H1 (cell line): Measurements from ENCODE around the gene CDHR5. TPM values are rescaled to one million over a fixed set of nuclear protein-coding genes. Genes with fewer than 3 reads are reported as not detected.

Experiments
- CTCF ChIA-PET: fragments of 300-600 bp; sonication (Branson Sonifier 250); formaldehyde crosslinking; loops from one replicate; lab custom pipeline; 2021; ENCODE audit not compliant: partially characterized antibody; lab: Charles Lee
- POLR2A ChIA-PET: fragments of 300-600 bp; sonication (Branson Sonifier 250); formaldehyde crosslinking; loops from one replicate; lab custom pipeline; 2021; ENCODE audit warnings: inconsistent platforms; ENCODE audit not compliant: partially characterized antibody; lab: Charles Lee
- DNase-seq, 2 experiments: peaks; one replicate each; pipeline versions ENCODE4 v3.0.0 to v3.0.0-alpha.2; 2010 to 2022; ENCODE audit warnings: low spot score in 2 of 2, low read depth in 1 of 2, mixed read lengths in 1 of 2
- FAIRE-seq: peaks from 2 replicates; lab custom pipeline; 2011; peaks lifted over from hg19 to GRCh38; lab: Jason Lieb, UNC
- H2AFZ ChIP-seq: 2 replicates; pipeline ENCODE4 v1.8.1; 2012; ENCODE audit warnings: low read length, inconsistent platforms
- H2AK5ac ChIP-seq: 2 replicates; pipeline ENCODE4 v1.6.1; 2013; ENCODE audit warnings: low read depth, low read length
- H2BK120ac ChIP-seq: replicated peaks from 2 replicates; pipeline ENCODE3; 2013; ENCODE audit warnings: low read depth, low read length, inconsistent platforms
- H2BK12ac ChIP-seq: 2 replicates; pipeline ENCODE4 v1.6.1; 2013; ENCODE audit warnings: low read depth, low read length
- H2BK15ac ChIP-seq: 2 replicates; pipeline ENCODE4 v1.6.1; 2013; ENCODE audit warnings: low read length
- H2BK20ac ChIP-seq: 2 replicates; pipeline ENCODE4 v1.6.1; 2013; ENCODE audit warnings: low read length
- H2BK5ac ChIP-seq: 2 replicates; pipeline ENCODE4 v1.6.1; 2013; ENCODE audit warnings: low read depth, low read length
- H3K14ac ChIP-seq: 2 replicates; pipeline ENCODE4 v1.6.1; 2013; ENCODE audit warnings: inconsistent platforms; ENCODE audit not compliant: insufficient read length
- H3K18ac ChIP-seq: 2 replicates; pipeline ENCODE4 v1.6.1; 2013; ENCODE audit warnings: low read length; ENCODE audit errors: extremely low read depth
- H3K23ac ChIP-seq: 2 replicates; pipeline ENCODE4 v1.6.1; 2013; ENCODE audit warnings: inconsistent platforms; ENCODE audit not compliant: insufficient read length
- H3K23me2 ChIP-seq: 2 replicates; pipeline ENCODE4 v1.6.1; 2013; ENCODE audit warnings: low read depth, low read length
- H3K27ac ChIP-seq: 2 replicates; pipeline ENCODE4 v1.6.1; 2011; ENCODE audit warnings: low read depth, low read length, inconsistent platforms
- H3K27me3 ChIP-seq, 4 experiments: replicated peaks in 1 of 4; 1 replicate in 1 of 4; 2 replicates in 3 of 4; pipeline versions ENCODE4 v1.6.1 to v1.8.1; 2011 to 2013; ENCODE audit warnings: low read length in 3 of 4, mild to moderate bottlenecking in 3 of 4, inconsistent platforms in 2 of 4, mixed read lengths in 2 of 4, moderate library complexity in 1 of 4; ENCODE audit not compliant: control insufficient read depth in 3 of 4, insufficient read depth in 3 of 4; ENCODE audit errors: extremely low read depth in 1 of 4
- H3K36me3 ChIP-seq, 4 experiments: 2 replicates each; pipeline versions ENCODE4 v1.6.1 to v1.8.1; 2011 to 2013; ENCODE audit warnings: mild to moderate bottlenecking in 4 of 4, low read length in 3 of 4, moderate library complexity in 2 of 4, control low read depth in 1 of 4, inconsistent platforms in 1 of 4; ENCODE audit not compliant: insufficient read depth in 4 of 4, control insufficient read depth in 2 of 4
- H3K4ac ChIP-seq: replicated peaks from 2 replicates; pipeline ENCODE3; 2013; ENCODE audit warnings: low read length, low read depth, mixed read lengths, inconsistent platforms; ENCODE audit not compliant: insufficient read length
- H3K4me1 ChIP-seq, 4 experiments: replicated peaks in 1 of 4; 1 replicate in 1 of 4; 2 replicates in 3 of 4; pipeline versions ENCODE4 v1.6.1 to v1.8.1; 2011 to 2013; ENCODE audit warnings: low read length in 3 of 4, inconsistent platforms in 2 of 4, mixed read lengths in 1 of 4; ENCODE audit not compliant: insufficient read depth in 4 of 4, control insufficient read depth in 3 of 4
- H3K4me2 ChIP-seq, 2 experiments: 2 replicates each; pipeline versions ENCODE4 v1.6.1 to v1.8.1; 2011 to 2013; ENCODE audit warnings: low read depth in 2 of 2, low read length in 2 of 2, control low read depth in 1 of 2, inconsistent platforms in 1 of 2, mild to moderate bottlenecking in 1 of 2; ENCODE audit not compliant: insufficient read depth in 1 of 2
- H3K4me3 ChIP-seq, 4 experiments: fragments of 200-600, 300-600 bp in 1 of 4; sonication (generic), shearing (Covaris generic), sonication (Bioruptor Twin) in 1 of 4; 2 replicates each; pipeline versions ENCODE4 v1.5.1 to v1.8.1; 2011 to 2016; ENCODE audit warnings: low read length in 4 of 4, low read depth in 3 of 4, control low read depth in 2 of 4, inconsistent platforms in 2 of 4, mild to moderate bottlenecking in 2 of 4, mixed read lengths in 1 of 4, moderate library complexity in 1 of 4; ENCODE audit not compliant: insufficient read depth in 2 of 4; ENCODE audit errors: extremely low read depth in 1 of 4
- H3K56ac ChIP-seq: replicated peaks from 2 replicates; pipeline ENCODE3; 2013; ENCODE audit warnings: low read depth, mild to moderate bottlenecking, mixed read lengths, low read length, inconsistent platforms; ENCODE audit not compliant: insufficient read length
- H3K79me1 ChIP-seq: 2 replicates; pipeline ENCODE4 v1.6.1; 2013; ENCODE audit warnings: low read depth, low read length, control low read depth
- H3K79me2 ChIP-seq, 2 experiments: 2 replicates each; pipeline versions ENCODE4 v1.6.1 to v1.8.1; 2012 to 2013; ENCODE audit warnings: low read length in 2 of 2, mild to moderate bottlenecking in 2 of 2, inconsistent platforms in 1 of 2; ENCODE audit not compliant: insufficient read depth in 2 of 2, control insufficient read depth in 1 of 2
- H3K9ac ChIP-seq, 4 experiments: replicated peaks in 1 of 4; 1 replicate in 1 of 4; 2 replicates in 3 of 4; pipeline versions ENCODE4 v1.6.1 to v1.8.1; 2011 to 2013; ENCODE audit warnings: low read depth in 3 of 4, low read length in 3 of 4, control low read depth in 2 of 4, mild to moderate bottlenecking in 2 of 4, moderate library complexity in 2 of 4, inconsistent platforms in 1 of 4; ENCODE audit errors: extremely low read depth in 1 of 4
- H3K9me3 ChIP-seq, 2 experiments: 2 replicates each; pipeline versions ENCODE4 v1.6.1 to v1.8.1; 2012 to 2013; ENCODE audit warnings: mild to moderate bottlenecking in 2 of 2, moderate library complexity in 2 of 2, control low read depth in 1 of 2, inconsistent platforms in 1 of 2, low read depth in 1 of 2, low read length in 1 of 2, mixed read lengths in 1 of 2; ENCODE audit not compliant: insufficient read depth in 2 of 2
- H4K20me1 ChIP-seq, 2 experiments: replicated peaks in 1 of 2; 2 replicates each; pipeline versions ENCODE3 to v1.8.1; 2011 to 2013; ENCODE audit warnings: inconsistent platforms in 2 of 2, low read length in 2 of 2, mild to moderate bottlenecking in 1 of 2; ENCODE audit not compliant: insufficient read depth in 2 of 2, control insufficient read depth in 1 of 2
- H4K5ac ChIP-seq: 2 replicates; pipeline ENCODE4 v1.6.1; 2013; ENCODE audit warnings: low read length, low read depth, mixed read lengths, inconsistent platforms; ENCODE audit not compliant: insufficient read length
- H4K8ac ChIP-seq: 2 replicates; pipeline ENCODE4 v1.8.0; 2013; ENCODE audit warnings: mild to moderate bottlenecking, moderate library complexity, low read length, inconsistent platforms; ENCODE audit not compliant: insufficient read depth; ENCODE audit errors: extremely low read depth
- H4K91ac ChIP-seq: replicated peaks from 2 replicates; pipeline ENCODE3; 2013; ENCODE audit warnings: low read length, mixed read lengths, inconsistent platforms; ENCODE audit not compliant: insufficient read length
- BACH1 ChIP-seq: IDR thresholded peaks from 2 replicates; pipeline ENCODE4 v1.6.1; 2012; ENCODE audit warnings: low read length, improper control_type of control experiment
- BCL11A ChIP-seq, 2 experiments: IDR thresholded peaks; one replicate each; pipeline ENCODE4 v1.6.1; 2011; ENCODE audit warnings: low read depth in 2 of 2, low read length in 2 of 2, mild to moderate bottlenecking in 2 of 2
- BRCA1 ChIP-seq: IDR thresholded peaks from 2 replicates; pipeline ENCODE4 v1.6.1; 2012; ENCODE audit warnings: low read depth, low read length, improper control_type of control experiment
- CHD1 ChIP-seq: IDR thresholded peaks from 2 replicates; pipeline ENCODE4 v1.6.1; 2012; ENCODE audit warnings: low read depth, low read length, improper control_type of control experiment
- CREB1 ChIP-seq: IDR thresholded peaks from 2 replicates; pipeline ENCODE4 v1.6.1; 2012; ENCODE audit warnings: inconsistent platforms
- JUN ChIP-seq: IDR thresholded peaks from 2 replicates; pipeline ENCODE4 v1.6.1; 2011; ENCODE audit warnings: low read depth, mild to moderate bottlenecking, improper control_type of control experiment, low read length
- JUND ChIP-seq: IDR thresholded peaks from 2 replicates; pipeline ENCODE4 v1.6.1; 2011; ENCODE audit warnings: mild to moderate bottlenecking, improper control_type of control experiment, low read length
- SIN3A ChIP-seq, 2 experiments: IDR thresholded peaks in 1 of 2; conservative IDR thresholded peaks in 1 of 2; 2 replicates each; pipeline ENCODE4 v1.6.1; 2011 to 2012; ENCODE audit warnings: low read length in 2 of 2, improper control_type of control experiment in 1 of 2, low read depth in 1 of 2, mild to moderate bottlenecking in 1 of 2
- SP1 ChIP-seq: IDR thresholded peaks from 2 replicates; pipeline ENCODE4 v1.6.1; 2011; ENCODE audit warnings: low read depth, low read length
- TBP ChIP-seq: IDR thresholded peaks from 2 replicates; pipeline ENCODE4 v1.6.1; 2011; ENCODE audit warnings: low read depth, low read length, improper control_type of control experiment
- ZNF274 ChIP-seq: IDR thresholded peaks from 2 replicates; pipeline ENCODE4 v1.7.0; 2012; ENCODE audit warnings: low read length, borderline replicate concordance; ENCODE audit errors: extremely low read depth
- WGBS, 2 experiments: shearing (Covaris generic) in 1 of 2; methylation state at CpG; one replicate each; pipeline versions ENCODE4 v1.1.6 to v1.1.7; 2013 to 2015; ENCODE audit warnings: low lambda C conversion rate in 2 of 2, mixed read lengths in 2 of 2, inconsistent platforms in 1 of 2, low coverage in 1 of 2, missing lambda C conversion rate in 1 of 2; ENCODE audit not compliant: insufficient replicate concordance in 2 of 2, insufficient coverage in 1 of 2, insufficient read length in 1 of 2; ENCODE audit errors: extremely low coverage in 1 of 2, missing lambda C conversion rate in 1 of 2; 5-methylcytosine and 5-hydroxymethylcytosine counted together
- polyA plus RNA-seq, 7 experiments: library from polyadenylated mRNA; depleted of rRNA in 3 of 7; stranded (reverse) in 5 of 7; unstranded in 2 of 7; fragments of >200 nt in 5 of 7; fragments of 200-250 nt in 2 of 7; gene quantifications; 1 replicate in 5 of 7; 2 replicates in 1 of 7; 4 replicates in 1 of 7; pipeline versions ENCODE4 v1.2.1 to v1.2.3, GENCODE V29; 2011 to 2013; ENCODE audit warnings: missing spikeins in 2 of 7, mixed read lengths in 2 of 7
- total RNA-seq: library from RNA; stranded (reverse); fragmentation: NEBNext Ultra II Directional; extraction: Animal tissue kit (Norgen Biotek cat#: 25700); gene quantifications from 2 replicates; pipeline ENCODE4 v1.2.1, GENCODE V29; 2021
- TF ChIP-seq, protein P1 (sequence below): IDR thresholded peaks from 2 replicates; pipeline ENCODE4 v1.6.1; 2012; ENCODE audit warnings: inconsistent platforms

The CDHR5 gene
- total and polyA plus RNA-seq, 2 of the 8 experiments (the other 6 are each of a cell fraction or from before 2014, with no cell fraction given) = not detected

DNA sequence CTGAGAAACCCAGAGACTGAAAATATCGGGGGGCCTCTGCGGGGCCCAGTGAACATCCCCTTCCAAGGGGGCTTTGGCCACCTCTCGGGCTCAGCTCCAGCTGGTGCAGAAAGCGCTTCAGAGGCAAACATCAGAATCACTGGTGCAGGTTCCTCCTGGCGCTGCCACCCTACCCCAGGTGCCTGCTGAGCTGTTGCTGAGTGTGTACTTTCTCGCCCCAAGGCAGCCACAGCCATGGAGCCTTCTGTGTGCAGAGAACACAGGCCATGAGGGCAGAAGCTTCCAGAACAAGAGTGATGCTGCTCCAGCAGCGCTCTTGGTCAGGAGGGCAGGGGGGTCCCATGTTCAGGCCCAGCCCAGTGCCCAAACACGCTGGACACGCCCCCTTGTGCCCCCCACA lies 18.6 kb upstream of the CDHR5 start:
- POLR2A ChIA-PET = no interaction called here
- Histone ChIP-seq H2AK5ac (no peak overlapping the region), H2AFZ (no peak overlapping the region), H3K36me3 (peaks cover 0 to 3% (median 0%) of the 10 kb centered on the region in 4 experiments; a peak in 1 of 8 replicates), H3K9ac (no peak overlapping the region), H2BK20ac (no peak overlapping the region)
- TF ChIP-seq BCL11A (IDR thresholded peaks at IDR 0.05; ENCODE audit: low read depth in 2 of 2, low read length in 2 of 2) = no peak
- TF ChIP-seq BACH1 = no peak
- no peak for TF ChIP-seq JUN
- TF ChIP-seq, protein P1, sequence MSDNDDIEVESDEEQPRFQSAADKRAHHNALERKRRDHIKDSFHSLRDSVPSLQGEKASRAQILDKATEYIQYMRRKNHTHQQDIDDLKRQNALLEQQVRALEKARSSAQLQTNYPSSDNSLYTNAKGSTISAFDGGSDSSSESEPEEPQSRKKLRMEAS = no peak
- TF ChIP-seq CHD1 = no peak
- TF ChIP-seq SIN3A (conservative IDR thresholded peaks at IDR 0.05 in 1 of 2, IDR thresholded peaks at IDR 0.05 in 1 of 2; ENCODE audit: low read depth in 1 of 2, low read length in 2 of 2) = no peak
- TF ChIP-seq ZNF274 = no peak
- no peak for TF ChIP-seq CREB1
- TF ChIP-seq TBP = no peak
- TF ChIP-seq JUND = no peak
- no peak for TF ChIP-seq BRCA1
- TF ChIP-seq SP1 = no peak
- TF ChIP-seq, all 59 proteins: peak for 0
- H3K79me2 ChIP-seq = no peaks in the 10 kb centered on the region
- peaks cover 0 to 18% (median 14%) of the 10 kb centered on the region in 4 experiments; a peak in 6 of 7 replicates for H3K27me3 ChIP-seq
- no peak overlapping the region for H2BK5ac ChIP-seq
- H3K4me1 ChIP-seq = peaks cover 0 to 16% (median 10%) of the 10 kb centered on the region in 4 experiments; a peak in 6 of 7 replicates
- H3K79me1 ChIP-seq = no peaks in the 10 kb centered on the region
- no peak for DNase-seq
- H2BK15ac ChIP-seq = no peak overlapping the region
- FAIRE-seq = no peak
- H3K4ac ChIP-seq = no peak overlapping the region
- H3K27ac ChIP-seq = no peak overlapping the region; the same call in 1 of the 2 replicates
- no peak overlapping the region for H4K91ac ChIP-seq
- no peak overlapping the region for H3K4me3 ChIP-seq
- H2BK12ac ChIP-seq = no peak overlapping the region
- H2BK120ac ChIP-seq = no peak overlapping the region
- peaks cover 10% of the 10 kb centered on the region; the same call in 1 of the 2 replicates for H3K23me2 ChIP-seq
- H3K9me3 ChIP-seq = no peaks in the 10 kb centered on the region; a peak in 1 of 4 replicates
- 93% methylated on average over 9 of the region's 9 CpGs; no CpG with 5 or more reads in 1 of the 2 experiments for WGBS, 2 experiments
- no peak overlapping the region for H4K8ac ChIP-seq
- H3K23ac ChIP-seq = no peak overlapping the region
- H4K20me1 ChIP-seq = peaks cover 0 to 8% of the 10 kb centered on the region in 2 experiments
- H4K5ac ChIP-seq = no peak overlapping the region
- no peak overlapping the region for H3K14ac ChIP-seq
- CTCF ChIA-PET = interaction anchor here (1.3 kb wide), 1 partner anchor 80 kb away, joined by 3 read pairs; no protein-coding TSS in a partner anchor
- H3K4me2 ChIP-seq = no peak overlapping the region
- H3K56ac ChIP-seq = no peak overlapping the region
- H3K18ac ChIP-seq = no peak overlapping the region; the same call in 1 of the 2 replicates
